Endodermal cell (in vitro differentiated cells): Measurements from ENCODE around the gene GCKR. TPM values are rescaled to one million over a fixed set of nuclear protein-coding genes. Genes with fewer than 3 reads are reported as not detected.

ENCODE experiments used
- DNase-seq: peaks from one replicate; pipeline ENCODE4 v3.0.0-alpha.2; 2017
- H3K27ac ChIP-seq: 2 replicates; pipeline ENCODE4 v1.5.1; 2013; ENCODE audit warnings: mild to moderate bottlenecking, low read depth, low read length, moderate library complexity
- H3K27me3 ChIP-seq: 2 replicates; pipeline ENCODE4 v1.6.1; 2013; ENCODE audit warnings: mild to moderate bottlenecking, low read length, moderate library complexity; ENCODE audit not compliant: insufficient read depth, control insufficient read depth, poor library complexity, severe bottlenecking
- H3K36me3 ChIP-seq: 2 replicates; pipeline ENCODE4 v1.7.0; 2013; ENCODE audit warnings: mild to moderate bottlenecking, low read length, moderate library complexity; ENCODE audit not compliant: control insufficient read depth, insufficient read depth
- H3K4me1 ChIP-seq: one replicate; pipeline ENCODE4 v1.7.0; 2013; ENCODE audit warnings: low read length; ENCODE audit not compliant: control insufficient read depth, insufficient read depth
- H3K4me3 ChIP-seq: 2 replicates; pipeline ENCODE4 v1.5.1; 2013; ENCODE audit warnings: mild to moderate bottlenecking, low read length, moderate library complexity
- H3K9ac ChIP-seq: 2 replicates; pipeline ENCODE4 v1.6.1; 2013; ENCODE audit warnings: mild to moderate bottlenecking, low read length, moderate library complexity; ENCODE audit not compliant: poor library complexity, severe bottlenecking; ENCODE audit errors: extremely low read depth
- H3K9me3 ChIP-seq: 2 replicates; pipeline ENCODE4 v1.6.1; 2013; ENCODE audit warnings: mild to moderate bottlenecking, low read length, moderate library complexity; ENCODE audit not compliant: control insufficient read depth
- H3K27ac Mint-ChIP-seq: 2 replicates; pipeline ENCODE4 v1.8.0; 2020; ENCODE audit warnings: mixed read lengths
- H3K27me3 Mint-ChIP-seq: 2 replicates; pipeline ENCODE4 v1.8.0; 2021; ENCODE audit warnings: mild to moderate bottlenecking, mixed read lengths; ENCODE audit not compliant: insufficient read depth
- H3K36me3 Mint-ChIP-seq: 2 replicates; pipeline ENCODE4 v1.8.0; 2020; ENCODE audit warnings: low read depth, mixed read lengths
- H3K4me1 Mint-ChIP-seq: 2 replicates; pipeline ENCODE4 v1.8.0; 2020; ENCODE audit warnings: mixed read lengths
- H3K4me3 Mint-ChIP-seq: 2 replicates; pipeline ENCODE4 v1.8.0; 2020; ENCODE audit warnings: mild to moderate bottlenecking, moderate library complexity, mixed read lengths
- H3K9me3 Mint-ChIP-seq: 2 replicates; pipeline ENCODE4 v1.8.0; 2020; ENCODE audit warnings: mild to moderate bottlenecking, mixed read lengths
- CTCF ChIP-seq: fragments of 200-600 bp; sonication (generic); conservative IDR thresholded peaks from 2 replicates; pipeline ENCODE4 v1.5.0; 2021; ENCODE audit warnings: antibody characterized with exemption, mild to moderate bottlenecking
- WGBS, 2 experiments: methylation state at CpG; one replicate each; pipeline versions ENCODE4 v1.1.5 to v1.1.7; 2013; ENCODE audit warnings: missing lambda C conversion rate in 2 of 2, mixed read lengths in 1 of 2; ENCODE audit not compliant: insufficient coverage in 1 of 2, insufficient read length in 1 of 2; 5-methylcytosine and 5-hydroxymethylcytosine counted together
- total RNA-seq, 2 donors: library from RNA; stranded (reverse); fragmentation: NEBNext Ultra II Directional in 1 of 2; extraction: Animal tissue kit (Norgen Biotek cat#: 25700) in 1 of 2; gene quantifications; 2 replicates in 1 of 2; 3 replicates in 1 of 2; pipeline ENCODE4 v1.2.1, GENCODE V29; 2021

Gene GCKR
- total RNA-seq, 2 donors from 2014 or later, result 1.6 to 1.8 TPM

- Histone ChIP-seq H3K4me1 (peaks cover 6% of the 10 kb centered on the region), H3K27me3 (peaks cover 84% of the 10 kb centered on the region), H3K4me3 (no peak overlapping the region), H3K9ac (no peak overlapping the region), H3K9me3 (no peaks in the 10 kb centered on the region), H3K27ac (no peak overlapping the region), H3K36me3 (no peaks in the 10 kb centered on the region)
- 50 to 85% methylated on average over 2 to 4 of the region's 4 CpGs for WGBS, 2 experiments
- Mint-ChIP-seq H3K27me3 (peaks cover 52% of the 10 kb centered on the region), H3K9me3 (no peaks in the 10 kb centered on the region), H3K36me3 (peaks cover 6% of the 10 kb centered on the region), H3K4me1 (peaks cover 29% of the 10 kb centered on the region), H3K27ac (no peak overlapping the region), H3K4me3 (no peak overlapping the region)
- TF ChIP-seq CTCF, result no peak
- DNase-seq, result no peak
Observed at GRCh38 chr2:27497288-27497627, 619 bp downstream of the GCKR start.

- H3K27me3 Mint-ChIP-seq, result peaks cover 45% of the 10 kb centered on the region
- H3K4me3 Mint-ChIP-seq, result no peak overlapping the region
- H3K27ac ChIP-seq, result no peak overlapping the region
- H3K9me3 Mint-ChIP-seq, result no peaks in the 10 kb centered on the region
- H3K4me1 ChIP-seq, result peaks cover 6% of the 10 kb centered on the region
- WGBS, 2 experiments, result 92 to 100% methylated on average over 2 to 3 of the region's 3 CpGs
- H3K4me1 Mint-ChIP-seq, result peaks cover 29% of the 10 kb centered on the region
- no peak for TF ChIP-seq CTCF
- DNase-seq, result no peak
- H3K9me3 ChIP-seq, result no peaks in the 10 kb centered on the region
- H3K9ac ChIP-seq, result no peak overlapping the region
- no peak overlapping the region for H3K4me3 ChIP-seq
- no peaks in the 10 kb centered on the region for H3K36me3 Mint-ChIP-seq
- H3K27me3 ChIP-seq, result peaks cover 89% of the 10 kb centered on the region
- no peaks in the 10 kb centered on the region for H3K36me3 ChIP-seq
- no peak overlapping the region for H3K27ac Mint-ChIP-seq
Observed at GRCh38 chr2:27498975-27499374, 2.3 kb downstream of the GCKR start.

- Histone ChIP-seq H3K27me3 (peaks cover 79% of the 10 kb centered on the region), H3K9ac (no peak overlapping the region), H3K27ac (no peak overlapping the region), H3K36me3 (no peaks in the 10 kb centered on the region), H3K9me3 (no peaks in the 10 kb centered on the region), H3K4me1 (peaks cover 6% of the 10 kb centered on the region), H3K4me3 (no peak overlapping the region)
- peaks cover 32% of the 10 kb centered on the region for H3K27me3 Mint-ChIP-seq
- H3K27ac Mint-ChIP-seq, result no peak overlapping the region
- H3K4me1 Mint-ChIP-seq, result peaks cover 23% of the 10 kb centered on the region
- H3K4me3 Mint-ChIP-seq, result no peak overlapping the region
- H3K9me3 Mint-ChIP-seq, result no peaks in the 10 kb centered on the region
- no peak for DNase-seq
- no peaks in the 10 kb centered on the region for H3K36me3 Mint-ChIP-seq
- no peak for TF ChIP-seq CTCF
Observed at GRCh38 chr2:27501042-27501441, 4.4 kb downstream of the GCKR start.
